ENCODE results near the gene RNF39.

DNA sequence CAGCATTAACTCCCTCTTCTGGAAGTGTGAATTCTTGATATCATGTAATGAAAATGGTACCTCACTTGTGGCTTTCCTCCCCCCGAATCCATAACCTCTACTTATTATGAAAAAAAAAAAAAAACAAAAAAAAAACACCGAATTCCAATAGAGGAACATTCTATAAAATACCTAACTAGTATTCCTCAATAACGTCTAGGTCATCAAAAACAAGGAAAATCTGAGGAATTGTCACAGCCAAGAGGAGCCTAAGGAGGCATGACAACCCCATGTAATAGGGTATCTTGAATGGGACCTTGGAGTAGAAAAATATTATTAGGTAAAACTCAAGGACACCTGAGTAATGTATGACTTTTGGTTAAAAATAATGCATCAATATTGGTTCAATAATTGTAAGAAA, 53.4 kb downstream of the RNF39 start:
- TF ChIP-seq POLR2A (IDR thresholded peaks at IDR 0.05) = no peak
- TF ChIP-seq, protein P1, sequence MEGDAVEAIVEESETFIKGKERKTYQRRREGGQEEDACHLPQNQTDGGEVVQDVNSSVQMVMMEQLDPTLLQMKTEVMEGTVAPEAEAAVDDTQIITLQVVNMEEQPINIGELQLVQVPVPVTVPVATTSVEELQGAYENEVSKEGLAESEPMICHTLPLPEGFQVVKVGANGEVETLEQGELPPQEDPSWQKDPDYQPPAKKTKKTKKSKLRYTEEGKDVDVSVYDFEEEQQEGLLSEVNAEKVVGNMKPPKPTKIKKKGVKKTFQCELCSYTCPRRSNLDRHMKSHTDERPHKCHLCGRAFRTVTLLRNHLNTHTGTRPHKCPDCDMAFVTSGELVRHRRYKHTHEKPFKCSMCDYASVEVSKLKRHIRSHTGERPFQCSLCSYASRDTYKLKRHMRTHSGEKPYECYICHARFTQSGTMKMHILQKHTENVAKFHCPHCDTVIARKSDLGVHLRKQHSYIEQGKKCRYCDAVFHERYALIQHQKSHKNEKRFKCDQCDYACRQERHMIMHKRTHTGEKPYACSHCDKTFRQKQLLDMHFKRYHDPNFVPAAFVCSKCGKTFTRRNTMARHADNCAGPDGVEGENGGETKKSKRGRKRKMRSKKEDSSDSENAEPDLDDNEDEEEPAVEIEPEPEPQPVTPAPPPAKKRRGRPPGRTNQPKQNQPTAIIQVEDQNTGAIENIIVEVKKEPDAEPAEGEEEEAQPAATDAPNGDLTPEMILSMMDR (IDR thresholded peaks at IDR 0.05) = no peak

Data from transverse colon (tissue), 3 donors.